GM18951 (cell line): ENCODE results near the gene WNT7B.

Experiments
- POLR2A ChIP-seq: IDR thresholded peaks from 4 replicates; pipeline ENCODE4 v1.6.1; 2011; ENCODE audit warnings: mild to moderate bottlenecking; ENCODE audit not compliant: insufficient read length, insufficient read depth; ENCODE audit errors: extremely low read depth
- in situ Hi-C: fragments of 300-500 bp; cut with MboI; formaldehyde crosslinking; loops from one replicate; pipeline ENCODE4 v1.12.0; 2022; ENCODE audit warnings: low sequenced_read_pairs, mixed read lengths, inconsistent platforms; ENCODE audit not compliant: unreplicated experiment

Gene WNT7B

DNA sequence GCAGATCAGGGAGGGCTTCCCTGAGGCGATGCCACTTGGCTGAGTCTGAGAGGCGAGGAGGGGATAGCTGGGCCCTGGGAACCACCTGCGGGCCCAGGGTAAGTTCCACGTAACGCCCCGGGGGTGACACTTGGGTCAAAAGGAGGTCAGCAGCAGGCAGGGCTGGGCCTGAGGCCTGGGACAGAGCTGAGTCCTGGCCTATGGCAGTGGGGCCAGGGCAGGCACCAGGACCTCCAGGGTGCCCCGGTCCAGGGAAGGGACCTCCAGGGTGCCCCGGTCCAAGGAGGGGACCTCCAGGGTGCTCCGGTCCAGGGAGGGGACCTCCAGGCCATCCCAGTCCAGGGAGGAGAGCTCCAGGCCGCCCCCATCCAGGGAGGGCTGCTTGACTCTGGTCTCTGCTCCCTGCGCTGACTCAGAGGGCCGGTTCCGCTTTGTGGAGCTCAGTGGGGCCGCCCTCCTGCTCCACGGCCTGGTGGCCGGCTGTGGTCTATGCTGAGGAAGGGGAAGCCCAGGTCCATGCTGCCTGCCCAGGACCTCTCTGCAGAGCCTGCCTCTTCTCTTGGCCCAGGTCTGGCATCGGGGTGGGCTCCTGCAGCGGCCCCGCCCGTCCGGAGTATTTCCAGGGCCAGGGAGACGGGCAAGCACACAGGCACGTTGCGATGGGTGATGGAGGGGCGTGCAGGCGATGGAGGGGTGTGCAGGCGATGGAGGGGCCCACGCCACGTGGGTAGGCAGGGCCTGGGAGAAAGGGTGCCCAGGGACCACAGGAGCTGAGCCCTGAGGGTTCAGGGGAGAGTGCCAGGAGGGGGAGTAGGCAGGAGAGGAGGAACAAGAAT is 19.5 kb upstream of the WNT7B start:
- in situ Hi-C loops: no loop called here
- no peak for TF ChIP-seq POLR2A

DNA sequence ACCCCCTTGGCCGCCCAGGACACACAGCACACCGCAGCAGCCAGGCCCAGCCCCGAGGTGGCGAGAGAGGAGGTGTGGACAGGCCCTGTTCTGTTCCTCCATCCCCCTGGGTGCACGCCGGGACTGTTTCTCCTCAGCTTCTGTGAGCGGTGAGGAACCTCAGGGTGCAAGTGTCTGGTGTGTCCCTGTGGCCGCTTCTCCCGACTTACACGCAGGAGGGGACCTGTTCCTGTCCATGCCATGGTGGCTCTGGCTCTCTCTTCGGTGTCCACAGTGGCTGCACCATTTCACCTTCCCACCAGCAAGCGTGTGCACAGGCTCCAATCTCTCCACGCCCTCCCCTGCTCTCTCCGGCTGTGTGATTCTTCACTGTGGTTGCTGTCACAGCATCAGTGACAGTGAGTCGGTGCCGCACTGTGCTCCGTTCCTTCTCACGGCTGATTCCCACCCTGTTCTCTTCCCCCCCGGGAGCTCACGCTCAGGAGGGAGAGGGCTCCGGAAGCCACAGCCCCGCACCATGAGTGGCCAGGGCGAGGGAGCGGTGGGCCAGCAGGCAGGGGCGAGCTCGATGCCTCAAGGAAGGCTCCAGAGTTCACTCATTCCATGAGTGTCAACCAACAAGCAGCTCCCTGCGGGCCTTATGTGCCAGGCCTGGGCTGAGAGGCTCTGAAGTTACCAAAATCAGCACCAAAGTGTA is 18.6 kb upstream of the WNT7B start:
- in situ Hi-C loops: no loop called here
- no peak for TF ChIP-seq POLR2A

GRCh38 chr22:45994491-45995404 is 17.8 kb upstream of the WNT7B start:
- in situ Hi-C loops: no loop called here
- TF ChIP-seq POLR2A: no peak

- in situ Hi-C loops: no loop called here
- TF ChIP-seq POLR2A: no peak
Measured at GRCh38 chr22:45993841-45994240, 16.9 kb upstream of the WNT7B start.

DNA sequence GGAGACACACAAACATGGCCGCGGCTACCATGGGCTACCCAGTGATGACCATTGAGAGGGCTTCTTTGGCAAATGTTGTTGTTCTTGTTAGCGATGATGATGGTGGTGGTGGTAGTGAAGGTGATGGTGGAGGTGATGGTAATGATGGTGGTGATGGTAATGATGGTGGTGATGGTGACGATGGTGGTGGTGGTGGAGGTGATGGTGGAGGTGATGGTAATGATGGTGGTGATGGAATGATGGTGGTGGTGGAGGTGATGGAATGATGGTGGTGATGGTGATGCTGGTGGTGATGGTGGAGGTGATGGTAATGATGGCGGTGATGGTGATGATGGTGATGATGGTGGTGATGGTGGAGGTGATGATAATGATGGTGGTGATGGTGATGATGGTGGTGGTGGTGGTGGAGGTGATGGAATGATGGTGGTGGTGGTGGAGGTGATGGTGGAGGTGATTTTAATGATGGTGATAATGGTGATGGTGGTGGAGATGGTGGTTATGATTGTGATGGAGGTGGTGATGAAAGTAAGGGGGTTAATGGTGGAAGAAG is 16.3 kb upstream of the WNT7B start:
- in situ Hi-C loops: no loop called here

DNA sequence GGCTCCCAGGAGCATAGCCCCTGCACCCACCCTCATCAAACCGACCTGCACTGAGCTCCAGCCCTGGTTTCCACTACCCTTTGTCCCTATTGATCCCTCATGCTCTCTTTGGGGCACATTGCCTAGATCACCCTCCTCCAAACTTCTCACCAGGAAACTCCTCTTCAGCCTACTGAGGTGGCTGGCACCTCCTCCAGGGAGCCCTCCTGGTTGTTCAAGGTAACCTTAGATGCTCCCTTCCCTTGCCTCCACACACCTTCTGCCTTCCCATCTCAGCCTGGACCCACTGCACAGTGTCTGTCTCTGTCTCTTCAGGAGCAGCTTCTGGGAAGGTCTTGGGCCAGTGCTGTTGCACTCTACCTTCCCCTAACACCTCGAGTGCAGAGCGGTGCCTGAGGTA is 15.8 kb upstream of the WNT7B start:
- TF ChIP-seq POLR2A: no peak
- in situ Hi-C loops: no loop called here

More for the DNA sequence above, 16.3 kb upstream of the WNT7B start:
- no peak for TF ChIP-seq POLR2A

GRCh38 chr22:45991098-45991497 is 14.1 kb upstream of the WNT7B start:
- in situ Hi-C loops: no loop called here
- TF ChIP-seq POLR2A: no peak

- no peak for TF ChIP-seq POLR2A
- in situ Hi-C loops: loop anchor here (10.0 kb wide), 3 partner anchors 318 to 412 kb away; no protein-coding TSS in a partner anchor
Measured at GRCh38 chr22:45987136-45987861, 10.3 kb upstream of the WNT7B start.

DNA sequence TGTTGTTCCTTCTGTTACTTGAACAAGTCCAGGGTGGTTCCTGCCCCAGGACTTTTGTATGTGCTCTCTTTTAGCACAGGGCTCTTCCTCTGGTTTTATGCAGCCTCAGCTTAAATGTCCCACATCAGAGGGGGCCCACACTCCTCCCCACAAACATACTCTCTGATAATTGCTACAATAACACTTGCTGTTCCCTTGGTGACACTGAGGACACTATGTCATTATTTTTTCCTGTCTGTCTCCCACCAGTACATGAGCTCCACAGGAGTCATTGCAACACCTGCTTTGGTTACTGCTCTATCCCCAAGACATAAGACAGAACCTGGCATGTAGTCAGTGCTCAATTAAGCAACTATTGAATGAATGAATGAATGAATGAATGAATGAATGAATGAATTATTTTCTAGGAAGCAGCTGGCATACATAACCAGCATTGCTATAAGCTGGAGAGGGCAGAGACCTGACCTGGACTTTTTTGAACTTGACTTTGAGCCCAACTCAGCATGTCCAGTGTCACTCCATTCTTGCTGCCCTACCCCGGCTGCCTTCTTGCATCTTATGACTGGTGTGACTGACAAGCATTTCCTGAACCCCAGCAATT is 7.5 kb upstream of the WNT7B start:
- TF ChIP-seq POLR2A: no peak
- in situ Hi-C loops: loop anchor here (10.0 kb wide), 3 partner anchors 320 to 410 kb away; no protein-coding TSS in a partner anchor

GRCh38 chr22:45983797-45984196 is 6.8 kb upstream of the WNT7B start:
- in situ Hi-C loops: loop anchor here (10.0 kb wide), 3 partner anchors 321 to 409 kb away; no protein-coding TSS in a partner anchor
- TF ChIP-seq POLR2A: no peak

DNA sequence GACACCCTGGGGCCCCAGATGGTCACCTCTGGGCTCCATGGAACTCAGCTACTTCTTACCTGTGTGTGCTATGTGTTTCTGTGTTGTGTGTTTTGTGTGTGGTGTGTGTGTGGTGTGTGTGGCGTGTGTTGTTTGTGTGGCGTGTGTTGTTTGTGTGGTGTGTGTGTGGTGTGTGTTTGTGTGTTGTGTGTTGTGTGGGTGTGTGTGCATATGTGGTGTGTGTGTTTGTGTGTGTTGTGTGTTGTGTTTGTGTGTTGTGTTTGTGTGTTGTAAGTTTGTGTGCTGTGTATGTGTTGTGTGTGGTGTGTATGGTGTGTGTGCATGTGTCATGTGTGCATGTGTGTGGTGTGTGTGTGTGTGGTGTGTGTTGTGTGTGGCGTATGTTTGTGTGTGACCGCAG is 3.8 kb upstream of the WNT7B start:
- no peak for TF ChIP-seq POLR2A
- in situ Hi-C loops: loop anchor here (10.0 kb wide), 3 partner anchors 324 to 406 kb away; no protein-coding TSS in a partner anchor

- TF ChIP-seq POLR2A: no peak
- in situ Hi-C loops: loop anchor here (10.0 kb wide), 3 partner anchors 325 to 405 kb away; no protein-coding TSS in a partner anchor
Measured at GRCh38 chr22:45980268-45980570, 3.3 kb upstream of the WNT7B start.
